ENCODE measurements around the gene SFMBT1. TPM values are rescaled to one million over a fixed set of nuclear protein-coding genes. Genes with fewer than 3 reads are reported as not detected.

SFMBT1 gene
- total RNA-seq, 4 donors from 2014 or later: 16.1 to 45.4 (median 23.0) TPM

- Histone ChIP-seq H3K36me3 (no peaks in the 10 kb centered on the region), H3K27me3 (no peaks in the 10 kb centered on the region), H3K27ac (no peak overlapping the region), H3K9me3 (no peaks in the 10 kb centered on the region), H3K4me1 (peaks cover 0 to 9% (median 0%) of the 10 kb centered on the region in 4 donors), H3K4me3 (no peak overlapping the region)
- DNase-seq: no peak
- TF ChIP-seq POLR2A (IDR thresholded peaks at IDR 0.05): no peak
- TF ChIP-seq CTCF (IDR thresholded peaks at IDR 0.05): no peak
Measured at GRCh38 chr3:52870471-52870870, 175.4 kb downstream of the SFMBT1 start.

GRCh38 chr3:52866427-52866826 is 179.4 kb downstream of the SFMBT1 start:
- Histone ChIP-seq H3K27me3 (no peaks in the 10 kb centered on the region), H3K9me3 (peaks cover 0 to 3% (median 0%) of the 10 kb centered on the region in 4 donors), H3K27ac (no peak overlapping the region), H3K36me3 (no peaks in the 10 kb centered on the region), H3K4me1 (no peaks in the 10 kb centered on the region), H3K4me3 (no peak overlapping the region)
- TF ChIP-seq POLR2A (IDR thresholded peaks at IDR 0.05): no peak
- no peak for TF ChIP-seq CTCF (IDR thresholded peaks at IDR 0.05)
- DNase-seq: no peak

DNA sequence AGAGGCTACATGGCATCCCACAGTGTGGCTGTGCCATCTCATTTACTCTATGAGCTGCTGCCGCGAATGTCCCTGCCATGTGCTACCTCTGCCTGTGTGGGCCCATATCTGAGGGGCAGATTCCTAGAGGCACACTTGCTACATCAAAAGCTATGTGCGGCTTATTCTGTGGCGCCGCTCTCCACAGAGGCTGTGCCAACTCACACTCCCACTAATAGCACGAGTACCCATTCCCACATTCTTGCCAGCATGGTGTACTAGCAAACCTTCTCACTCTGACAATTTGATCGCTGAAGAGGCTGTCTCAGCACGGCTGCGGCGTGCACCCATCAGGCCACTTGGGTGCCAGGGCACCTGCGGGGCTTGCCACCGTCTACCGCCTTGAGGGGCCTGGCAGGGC is 179.9 kb downstream of the SFMBT1 start:
- H3K27me3 ChIP-seq: no peaks in the 10 kb centered on the region
- DNase-seq: no peak
- H3K36me3 ChIP-seq: no peaks in the 10 kb centered on the region
- no peaks in the 10 kb centered on the region for H3K4me1 ChIP-seq
- peaks cover 0 to 3% (median 0%) of the 10 kb centered on the region in 4 donors for H3K9me3 ChIP-seq
- no peak overlapping the region for H3K4me3 ChIP-seq
- TF ChIP-seq CTCF (IDR thresholded peaks at IDR 0.05): no peak
- no peak overlapping the region for H3K27ac ChIP-seq

GRCh38 chr3:52860424-52860768 is 185.5 kb downstream of the SFMBT1 start:
- Histone ChIP-seq H3K4me1 (no peaks in the 10 kb centered on the region), H3K9me3 (peaks cover 0 to 3% (median 0%) of the 10 kb centered on the region in 4 donors), H3K36me3 (no peaks in the 10 kb centered on the region), H3K27me3 (no peaks in the 10 kb centered on the region), H3K27ac (no peak overlapping the region), H3K4me3 (no peak overlapping the region)
- no peak for DNase-seq
- TF ChIP-seq POLR2A (IDR thresholded peaks at IDR 0.05) (no peak), CTCF (IDR thresholded peaks at IDR 0.05) (no peak)

DNA sequence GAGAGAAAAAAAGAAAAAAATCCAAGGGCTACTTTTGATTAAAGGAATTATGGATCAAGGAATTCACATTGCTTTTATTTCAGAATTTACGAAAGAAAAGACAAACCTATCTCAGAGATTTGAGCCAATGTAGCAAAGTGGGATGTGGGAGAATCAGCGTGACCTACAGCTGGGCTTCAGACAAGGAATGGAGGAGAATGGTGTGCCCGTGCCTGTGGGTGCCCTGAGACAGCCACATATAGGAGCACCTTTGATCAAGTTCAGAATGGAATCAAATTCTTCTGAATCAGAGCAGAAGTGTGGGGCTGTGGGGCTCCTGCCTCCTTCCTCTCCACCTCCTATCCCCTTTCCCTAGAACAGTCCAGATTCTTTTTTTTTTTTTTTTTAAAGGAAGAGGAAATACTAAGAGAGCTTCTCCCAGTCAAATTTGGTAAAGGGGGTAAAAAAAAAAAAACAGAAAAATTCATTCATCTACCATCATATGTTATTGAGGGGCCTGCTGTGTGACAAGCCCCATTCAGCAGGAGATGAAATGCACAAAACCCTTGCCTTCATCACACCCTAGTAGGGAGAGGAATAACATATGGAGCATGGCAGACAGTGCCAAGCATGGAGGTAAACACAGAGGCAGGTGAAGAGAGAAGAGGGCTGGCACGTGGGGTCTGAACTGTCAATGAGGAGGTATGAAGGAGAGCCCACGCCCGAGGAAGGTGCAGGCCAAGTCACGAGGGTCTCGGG is 186.0 kb downstream of the SFMBT1 start:
- Histone ChIP-seq H3K9me3 (peaks cover 0 to 3% (median 0%) of the 10 kb centered on the region in 4 donors), H3K4me1 (no peaks in the 10 kb centered on the region), H3K36me3 (no peaks in the 10 kb centered on the region), H3K27ac (no peak overlapping the region), H3K4me3 (no peak overlapping the region), H3K27me3 (no peaks in the 10 kb centered on the region)
- no peak for DNase-seq
- no peak for TF ChIP-seq CTCF (IDR thresholded peaks at IDR 0.05)
- no peak for TF ChIP-seq POLR2A (IDR thresholded peaks at IDR 0.05)

Measured in Peyer's patch (tissue), 4 donors.